ENCODE measurements around the gene GTSF1L.

The GTSF1L gene

DNA sequence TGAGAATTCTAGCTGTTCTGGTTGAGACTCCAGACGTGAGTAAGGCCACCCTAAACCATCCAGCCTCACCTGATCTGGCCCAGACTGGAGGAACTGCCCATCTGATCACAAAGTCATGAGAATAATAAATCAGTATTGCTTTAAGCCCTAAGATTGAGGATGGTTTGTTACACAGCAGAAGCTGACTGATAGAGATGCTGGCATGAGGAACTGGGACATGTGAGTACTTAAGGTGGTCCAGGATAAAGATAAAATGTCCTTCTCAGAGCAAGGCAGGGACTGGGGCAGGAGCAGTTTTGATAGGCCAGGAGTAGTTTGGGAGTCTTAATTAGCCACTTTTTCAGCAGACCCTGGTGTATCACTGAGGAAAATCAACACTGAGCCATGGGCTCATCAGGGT lies 6.8 kb downstream of the GTSF1L start:
- in situ Hi-C loops (cut with HindIII; ENCODE audit: low sequenced_read_pairs), result no loop called here

DNA sequence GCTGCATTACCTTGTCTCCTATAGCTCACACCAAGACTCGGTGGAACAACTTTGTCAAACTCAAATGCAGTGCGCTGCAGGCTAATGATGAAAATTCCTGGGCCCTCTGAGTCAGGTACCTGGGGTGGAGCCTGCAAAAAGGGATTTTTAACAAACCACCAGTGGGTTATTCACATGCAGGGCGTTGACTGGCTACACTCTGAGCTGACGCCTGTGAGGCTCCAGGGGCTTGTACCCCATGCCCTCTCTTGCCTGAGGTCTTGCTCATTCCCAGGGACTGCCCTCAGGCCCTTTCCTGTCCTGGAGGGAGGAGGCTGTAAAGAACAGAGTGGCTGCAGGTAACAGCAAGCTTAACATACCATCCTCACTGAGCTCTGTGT lies 9.2 kb downstream of the GTSF1L start:
- in situ Hi-C loops (cut with HindIII; ENCODE audit: low sequenced_read_pairs), result no loop called here

DNA sequence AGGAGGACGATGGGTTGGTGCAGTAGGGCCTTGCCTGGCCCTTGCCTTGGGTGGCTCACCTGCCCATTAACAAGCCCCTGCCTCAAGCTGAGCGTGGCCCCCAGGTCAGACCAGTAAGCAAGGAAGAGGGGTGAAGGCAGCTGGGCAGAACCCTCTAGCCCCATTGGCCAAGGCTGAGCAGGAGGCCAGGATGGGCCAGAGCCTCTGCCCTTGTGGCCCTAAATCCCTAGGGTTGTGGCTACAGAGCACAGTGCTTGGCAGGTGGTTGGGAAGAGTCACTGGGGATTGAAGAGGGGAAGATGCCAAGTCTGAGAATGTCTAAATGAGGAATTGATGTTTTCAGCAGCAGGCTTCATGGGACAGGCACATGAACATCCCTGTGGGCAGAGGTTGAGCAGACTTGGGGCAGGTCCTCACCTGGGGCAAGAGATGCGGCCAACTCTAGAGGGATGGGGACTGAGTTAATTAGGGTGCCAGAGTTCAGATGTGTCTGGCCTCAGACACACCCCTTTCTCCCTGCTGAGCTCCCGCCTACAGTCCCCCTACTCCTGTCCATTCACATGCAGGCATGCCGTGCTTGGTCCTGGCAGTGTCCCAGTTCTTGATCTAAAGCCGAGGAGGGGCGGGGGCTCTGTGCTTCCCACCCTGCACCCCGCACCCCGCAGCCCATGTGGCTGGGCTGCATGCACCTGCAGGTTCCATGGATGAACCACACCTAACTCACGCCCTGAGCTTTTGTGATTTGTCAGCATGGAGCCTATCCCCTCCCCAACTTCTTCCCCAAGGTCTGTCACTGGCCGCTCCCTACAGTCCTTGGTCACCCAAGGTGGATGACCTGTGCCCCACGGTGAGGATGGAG lies 9.8 kb downstream of the GTSF1L start:
- in situ Hi-C loops (cut with HindIII; ENCODE audit: low sequenced_read_pairs), result no loop called here

DNA sequence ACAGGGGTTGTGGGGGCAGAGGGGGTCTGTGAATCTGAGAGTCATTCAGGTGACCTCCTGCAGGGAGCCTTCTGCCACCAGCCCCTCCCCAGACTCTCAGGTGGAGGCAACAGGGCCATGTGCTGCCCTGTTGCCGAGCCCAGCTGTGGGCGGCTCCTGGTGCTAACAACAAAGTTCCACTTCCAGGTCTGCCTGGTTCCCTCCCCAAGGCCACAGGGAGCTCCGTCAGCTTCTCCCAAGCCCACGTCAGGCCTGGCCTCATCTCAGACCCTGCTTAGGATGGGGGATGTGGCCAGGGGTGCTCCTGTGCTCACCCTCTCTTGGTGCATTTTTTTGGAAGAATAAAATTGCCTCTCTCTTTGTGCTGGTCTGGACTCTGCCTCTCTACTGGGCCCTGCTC lies 10.7 kb downstream of the GTSF1L start:
- in situ Hi-C loops (cut with HindIII; ENCODE audit: low sequenced_read_pairs), result no loop called here

DNA sequence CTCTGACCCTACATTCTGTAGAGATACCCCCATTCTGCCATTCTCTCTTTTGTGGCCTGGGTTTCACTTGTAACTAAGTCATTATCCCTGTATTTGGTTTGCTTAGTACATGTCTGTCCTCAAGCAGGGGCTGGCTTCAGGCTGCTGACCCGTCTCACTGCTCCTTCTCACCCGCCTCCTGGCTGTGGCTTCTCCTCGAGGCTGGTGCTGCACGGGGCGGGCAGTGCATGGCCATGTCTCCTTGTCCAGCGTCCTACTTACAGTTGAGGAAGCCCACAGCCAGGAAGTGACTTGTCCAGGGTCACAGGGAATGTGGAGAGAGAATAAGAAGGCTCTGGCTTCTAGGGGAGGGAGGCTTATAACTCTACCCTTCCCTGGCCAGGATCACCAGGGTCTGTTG lies 11.3 kb downstream of the GTSF1L start:
- in situ Hi-C loops (cut with HindIII; ENCODE audit: low sequenced_read_pairs), result no loop called here

DNA sequence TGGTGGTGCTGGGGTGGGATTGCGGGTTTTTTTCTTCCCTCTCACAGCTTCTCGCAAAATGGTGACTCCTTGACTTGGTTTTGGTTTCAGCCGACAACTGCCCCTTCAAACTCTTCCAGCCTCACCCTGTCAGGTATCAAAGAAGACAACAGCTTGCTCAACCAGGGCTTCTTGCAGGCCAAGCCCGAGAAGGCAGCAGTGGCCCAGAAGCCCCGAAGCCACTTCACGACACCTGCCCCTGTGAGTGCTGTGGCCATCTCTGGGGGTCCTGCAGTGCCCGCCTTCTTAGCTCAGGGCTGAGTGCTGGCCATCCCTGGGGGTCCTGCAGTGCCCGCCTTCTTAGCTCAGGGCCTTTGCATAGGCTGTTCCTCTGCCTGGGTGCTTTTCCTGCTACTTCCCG lies 11.8 kb downstream of the GTSF1L start:
- in situ Hi-C loops (cut with HindIII; ENCODE audit: low sequenced_read_pairs), result no loop called here

DNA sequence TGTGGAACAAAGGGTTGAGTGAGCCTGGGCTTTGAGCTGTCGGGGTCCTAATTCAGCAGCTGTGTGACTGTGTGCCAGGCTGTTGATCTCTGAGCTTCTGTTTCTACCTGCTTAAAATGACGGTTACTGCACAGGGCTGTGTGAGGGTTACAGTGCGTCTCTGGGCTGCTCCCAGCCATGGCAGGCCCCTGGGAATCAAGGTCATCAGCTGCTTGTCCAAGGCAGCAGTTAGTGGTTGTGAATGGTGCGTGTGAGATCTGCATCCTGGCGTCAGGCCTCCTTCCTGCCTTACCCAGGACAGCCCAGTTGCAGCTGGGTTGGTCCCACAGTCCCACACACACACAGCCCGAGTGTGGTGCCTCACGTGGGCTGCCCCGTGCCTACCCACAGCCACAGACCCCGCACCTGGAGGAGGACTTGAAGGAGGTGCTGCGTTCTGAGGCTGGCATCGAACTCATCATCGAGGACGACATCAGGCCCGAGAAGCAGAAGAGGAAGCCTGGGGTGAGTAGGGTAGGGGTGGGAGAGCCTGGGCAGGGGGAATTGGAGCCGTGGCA lies 15.6 kb downstream of the GTSF1L start:
- in situ Hi-C loops (cut with HindIII; ENCODE audit: low sequenced_read_pairs), result no loop called here

DNA sequence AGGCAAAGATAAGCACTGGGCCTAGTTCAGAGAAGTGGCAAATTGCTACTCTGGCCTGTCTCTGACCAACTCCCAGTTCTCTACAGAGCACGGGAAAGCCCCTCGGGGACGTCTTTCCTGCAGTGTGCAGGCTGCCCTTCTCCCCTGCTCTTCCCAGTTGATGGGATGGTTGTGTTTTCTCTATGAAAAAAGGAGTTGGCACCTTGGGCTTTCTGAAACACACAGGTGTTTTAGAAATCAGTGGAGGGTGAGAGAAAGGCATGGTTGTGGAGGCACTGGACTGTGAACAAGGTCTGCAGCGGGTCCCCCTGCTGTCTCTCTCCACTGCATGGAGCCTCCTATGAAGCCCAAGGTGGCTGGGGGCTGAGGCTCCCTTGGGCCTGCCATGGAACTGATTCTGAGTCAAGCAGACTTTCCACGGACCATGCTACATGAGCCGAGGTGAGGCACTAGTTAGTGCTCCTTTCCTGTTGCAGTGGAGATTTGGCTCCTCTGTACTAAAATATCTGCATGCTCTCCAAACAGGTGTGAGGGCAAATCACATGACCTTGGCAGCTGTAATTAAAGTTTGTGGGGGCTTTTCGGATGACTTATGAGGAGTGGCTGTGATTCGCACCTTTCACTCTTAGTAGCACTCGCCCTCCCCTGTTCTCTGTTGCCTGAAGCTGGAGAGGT lies 16.3 kb downstream of the GTSF1L start:
- in situ Hi-C loops (cut with HindIII; ENCODE audit: low sequenced_read_pairs), result no loop called here

DNA sequence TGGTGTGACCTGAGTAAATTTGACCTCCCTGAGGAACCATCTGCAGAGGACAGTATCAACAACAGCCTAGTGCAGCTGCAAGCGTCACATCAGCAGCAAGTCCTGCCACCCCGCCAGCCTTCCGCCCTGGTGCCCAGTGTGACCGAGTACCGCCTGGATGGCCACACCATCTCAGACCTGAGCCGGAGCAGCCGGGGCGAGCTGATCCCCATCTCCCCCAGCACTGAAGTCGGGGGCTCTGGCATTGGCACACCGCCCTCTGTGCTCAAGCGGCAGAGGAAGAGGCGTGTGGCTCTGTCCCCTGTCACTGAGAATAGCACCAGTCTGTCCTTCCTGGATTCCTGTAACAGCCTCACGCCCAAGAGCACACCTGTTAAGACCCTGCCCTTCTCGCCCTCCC lies 24.3 kb downstream of the GTSF1L start:
- in situ Hi-C loops (cut with HindIII; ENCODE audit: low sequenced_read_pairs), result no loop called here

DNA sequence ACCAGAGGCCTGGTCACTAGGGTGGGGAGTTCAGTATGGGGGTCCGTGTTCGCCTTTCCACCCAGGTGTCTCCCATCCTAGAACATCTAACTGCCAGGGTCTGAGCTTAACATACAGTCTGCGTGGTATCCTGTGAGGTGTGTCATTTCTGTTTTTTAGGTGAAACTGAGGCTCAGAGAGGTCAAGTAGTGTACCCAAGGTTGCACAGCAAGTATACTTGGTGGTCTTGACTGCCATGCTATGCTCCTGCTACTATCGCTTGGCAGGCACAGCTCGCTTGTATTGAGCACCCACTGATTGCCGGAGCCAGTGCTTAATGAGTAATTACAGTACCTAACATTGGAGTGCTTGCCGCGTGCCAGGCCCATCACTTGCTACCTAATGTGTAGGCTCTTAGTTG lies 26.2 kb downstream of the GTSF1L start:
- in situ Hi-C loops (cut with HindIII; ENCODE audit: low sequenced_read_pairs), result no loop called here

DNA sequence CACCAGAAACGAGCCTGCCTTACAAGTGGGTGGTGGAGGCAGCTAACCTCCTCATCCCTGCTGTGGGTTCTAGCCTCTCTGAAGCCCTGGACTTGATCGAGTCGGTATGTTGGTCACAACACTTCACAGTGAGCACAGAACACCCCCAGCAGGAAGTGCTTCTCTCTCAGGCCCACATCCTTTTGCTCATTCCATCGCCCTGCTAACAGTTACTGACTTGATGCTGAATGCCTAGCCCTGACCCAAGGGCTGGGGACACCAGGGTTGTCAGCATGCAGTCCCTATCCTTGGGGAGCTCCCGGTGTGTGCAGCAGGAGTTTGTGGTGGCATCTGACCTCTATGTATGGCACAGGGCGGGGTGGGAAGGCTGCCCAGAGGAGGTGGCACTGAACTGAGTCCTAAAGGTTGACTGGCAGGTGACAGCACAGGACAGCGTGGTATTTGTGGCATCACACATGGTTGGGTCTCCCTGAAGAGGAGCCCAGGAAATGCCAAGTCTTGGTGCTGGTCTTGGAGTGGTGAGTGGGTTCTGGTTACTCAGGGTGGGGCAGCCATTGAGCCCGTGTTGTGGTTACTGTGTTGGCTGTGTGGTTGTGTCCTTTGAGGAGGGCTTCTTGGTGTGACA lies 26.7 kb downstream of the GTSF1L start:
- in situ Hi-C loops (cut with HindIII; ENCODE audit: low sequenced_read_pairs), result no loop called here

DNA sequence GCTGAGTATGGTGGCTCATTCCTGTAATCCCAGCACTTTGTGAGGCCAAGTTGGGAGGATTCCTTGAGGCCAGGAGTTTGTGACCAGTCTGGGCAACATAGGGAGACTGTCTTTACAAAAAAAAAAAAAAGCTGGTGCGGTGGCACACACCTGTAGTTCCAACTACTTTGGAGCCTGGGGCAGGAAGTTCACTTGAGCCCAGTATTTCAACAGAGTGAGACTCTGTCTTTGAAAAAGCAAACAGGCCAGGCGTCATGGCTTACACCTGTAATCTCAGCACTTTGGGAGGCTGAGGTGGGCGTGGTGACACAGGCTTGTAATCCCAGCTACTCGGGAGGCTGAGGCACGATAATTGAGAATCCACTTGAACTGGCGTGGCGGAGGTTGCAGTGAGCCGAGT lies 31.2 kb downstream of the GTSF1L start:
- in situ Hi-C loops (cut with HindIII; ENCODE audit: low sequenced_read_pairs), result no loop called here

DNA sequence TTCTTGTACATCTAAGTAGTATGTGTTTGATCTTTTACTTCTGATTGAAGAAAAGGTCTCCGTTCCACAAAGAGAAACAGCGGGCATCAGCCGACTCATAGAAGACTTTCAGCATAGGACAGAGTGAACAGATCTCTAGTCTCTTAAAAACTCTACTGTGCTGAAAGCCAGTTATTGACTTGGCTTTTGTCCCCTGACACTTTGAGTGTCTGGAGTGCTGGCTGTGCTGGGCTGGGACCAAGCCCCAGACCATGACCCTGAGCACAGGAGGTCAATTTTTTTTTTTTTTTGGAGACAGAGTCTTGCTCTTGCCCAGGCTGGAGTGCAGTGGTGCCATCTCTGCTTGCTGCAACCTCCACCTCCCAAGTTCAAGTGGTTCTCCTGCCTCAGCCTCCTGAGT lies 32.0 kb downstream of the GTSF1L start:
- in situ Hi-C loops (cut with HindIII; ENCODE audit: low sequenced_read_pairs), result no loop called here

DNA sequence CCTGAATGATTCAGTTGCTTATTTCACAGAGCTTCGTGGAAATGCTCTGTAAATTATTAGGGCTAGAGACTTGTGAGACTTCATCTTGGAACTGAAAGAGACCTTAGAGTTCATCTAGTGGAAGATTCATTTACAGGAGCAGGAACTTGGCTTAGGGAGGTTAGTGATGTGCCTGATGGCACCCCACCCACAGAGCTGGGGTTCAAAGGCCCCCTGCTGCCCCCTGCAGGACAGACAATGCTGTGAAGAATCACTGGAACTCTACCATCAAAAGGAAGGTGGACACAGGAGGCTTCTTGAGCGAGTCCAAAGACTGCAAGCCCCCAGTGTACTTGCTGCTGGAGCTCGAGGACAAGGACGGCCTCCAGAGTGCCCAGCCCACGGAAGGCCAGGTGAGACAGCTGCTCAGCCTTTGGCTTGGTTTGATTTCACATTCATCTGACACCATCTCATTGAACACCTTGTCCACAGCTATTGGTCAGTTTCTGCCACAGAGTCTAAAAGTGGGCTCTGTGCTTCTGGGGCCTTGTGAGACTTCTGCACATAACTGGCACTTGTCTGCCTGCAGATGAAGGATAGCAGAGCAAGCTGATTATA lies 34.8 kb downstream of the GTSF1L start:
- in situ Hi-C loops (cut with HindIII; ENCODE audit: low sequenced_read_pairs), result no loop called here

DNA sequence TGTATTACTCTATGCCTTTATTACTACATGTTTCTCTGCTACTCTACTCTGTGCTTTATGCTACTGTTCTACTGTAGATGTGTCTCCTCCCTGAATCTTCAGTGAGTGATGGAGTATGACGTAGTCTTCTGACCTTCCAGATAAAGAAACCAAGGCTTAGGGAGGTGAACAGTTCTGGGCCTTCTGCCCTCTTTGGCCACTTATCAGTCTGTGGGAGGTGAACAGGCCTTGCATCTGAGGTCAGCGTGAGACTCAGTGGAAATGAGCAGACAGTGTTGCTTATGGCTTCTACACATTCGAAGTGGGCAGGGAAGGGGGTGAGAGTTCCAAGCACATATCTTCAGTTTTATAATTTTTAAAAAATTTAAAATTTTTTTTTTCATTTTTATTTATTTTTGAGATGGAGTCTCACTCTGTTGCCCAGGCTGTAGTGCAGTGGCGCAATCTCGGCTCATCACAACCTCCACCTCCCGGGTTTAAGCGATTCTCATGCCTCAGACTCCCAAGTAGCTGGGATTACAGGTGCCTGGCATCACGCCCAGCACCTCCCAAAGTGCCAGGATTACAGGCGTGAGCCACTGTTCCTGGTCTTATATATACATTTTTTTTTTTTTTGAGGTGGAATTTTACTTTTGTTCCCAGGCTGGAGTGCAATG lies 35.7 kb downstream of the GTSF1L start:
- in situ Hi-C loops (cut with HindIII; ENCODE audit: low sequenced_read_pairs), result no loop called here

DNA sequence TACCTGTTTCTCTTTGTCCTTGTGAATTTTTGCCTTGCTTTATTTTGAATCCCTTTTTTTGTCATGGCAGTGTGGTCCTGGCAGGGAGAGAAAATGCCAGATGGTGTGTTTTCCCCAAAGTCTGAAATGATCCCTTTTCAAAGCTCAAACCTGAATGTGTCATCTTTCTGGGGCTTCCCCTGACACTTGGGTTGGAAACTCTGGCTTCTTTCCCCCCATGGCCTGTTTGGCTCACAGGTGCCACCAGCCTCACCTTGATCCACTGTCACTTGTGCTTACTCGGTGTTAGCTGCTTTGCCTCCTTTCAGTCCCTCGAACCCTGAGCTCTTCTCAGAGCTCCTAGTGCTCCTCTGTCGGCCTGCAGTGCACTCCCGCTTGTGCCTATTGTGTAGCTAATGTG lies 37.6 kb downstream of the GTSF1L start:
- in situ Hi-C loops (cut with HindIII; ENCODE audit: low sequenced_read_pairs), result no loop called here

DNA sequence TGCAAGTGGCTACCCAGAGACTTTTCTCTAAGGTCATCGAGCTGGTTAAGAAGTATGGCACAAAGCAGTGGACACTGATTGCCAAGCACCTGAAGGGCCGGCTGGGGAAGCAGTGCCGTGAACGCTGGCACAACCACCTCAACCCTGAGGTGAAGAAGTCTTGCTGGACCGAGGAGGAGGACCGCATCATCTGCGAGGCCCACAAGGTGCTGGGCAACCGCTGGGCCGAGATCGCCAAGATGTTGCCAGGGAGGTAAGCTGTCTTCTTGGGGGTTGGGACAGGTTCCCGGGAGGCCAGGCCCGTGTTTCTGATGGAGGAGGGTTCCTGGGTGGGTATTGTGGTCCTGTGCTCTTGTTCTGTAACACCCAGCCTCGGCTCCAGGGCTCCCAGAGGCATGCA lies 40.0 kb downstream of the GTSF1L start:
- in situ Hi-C loops (cut with HindIII; ENCODE audit: low sequenced_read_pairs), result no loop called here

DNA sequence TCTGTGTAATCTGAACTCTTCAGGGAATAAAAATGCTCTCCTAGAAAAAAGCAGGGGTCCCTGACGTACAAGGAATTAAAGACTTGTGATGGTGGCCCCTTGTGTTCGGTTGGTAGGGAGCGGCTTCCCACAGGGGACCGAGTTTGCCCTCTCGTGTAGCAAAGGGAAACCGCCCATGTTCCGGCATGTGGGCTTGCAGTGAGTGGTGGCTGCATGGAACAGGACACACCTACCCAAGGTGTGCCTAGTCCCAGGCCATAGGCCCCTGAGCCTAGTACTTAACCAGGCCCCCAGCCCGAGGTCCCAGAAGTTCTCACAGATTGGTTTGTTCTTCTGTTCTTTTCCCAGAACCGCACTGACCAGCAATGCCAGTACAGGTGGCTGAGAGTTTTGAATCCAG lies 44.4 kb downstream of the GTSF1L start:
- in situ Hi-C loops (cut with HindIII; ENCODE audit: low sequenced_read_pairs), result no loop called here

DNA sequence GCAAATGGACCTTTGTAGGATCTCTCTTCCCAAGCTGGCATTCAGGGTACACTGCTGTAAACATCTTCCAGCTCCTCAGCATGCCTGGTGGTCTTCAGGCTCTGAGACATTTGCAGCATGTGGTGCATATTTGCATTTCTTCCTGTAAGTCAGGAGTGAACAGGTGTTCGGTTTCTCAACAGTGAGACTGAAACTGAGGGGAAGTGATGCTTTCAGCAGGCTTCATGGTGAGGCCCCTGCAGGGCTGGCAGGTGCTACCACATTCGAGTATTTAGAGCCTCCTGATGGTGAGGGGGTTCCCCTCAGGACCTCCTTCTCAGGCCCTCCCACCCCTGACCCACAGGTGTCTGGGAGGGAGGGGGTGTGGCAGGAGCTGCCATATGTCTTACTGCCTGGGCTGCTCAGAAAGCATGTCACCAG lies 44.8 kb downstream of the GTSF1L start:
- in situ Hi-C loops (cut with HindIII; ENCODE audit: low sequenced_read_pairs), result no loop called here

DNA sequence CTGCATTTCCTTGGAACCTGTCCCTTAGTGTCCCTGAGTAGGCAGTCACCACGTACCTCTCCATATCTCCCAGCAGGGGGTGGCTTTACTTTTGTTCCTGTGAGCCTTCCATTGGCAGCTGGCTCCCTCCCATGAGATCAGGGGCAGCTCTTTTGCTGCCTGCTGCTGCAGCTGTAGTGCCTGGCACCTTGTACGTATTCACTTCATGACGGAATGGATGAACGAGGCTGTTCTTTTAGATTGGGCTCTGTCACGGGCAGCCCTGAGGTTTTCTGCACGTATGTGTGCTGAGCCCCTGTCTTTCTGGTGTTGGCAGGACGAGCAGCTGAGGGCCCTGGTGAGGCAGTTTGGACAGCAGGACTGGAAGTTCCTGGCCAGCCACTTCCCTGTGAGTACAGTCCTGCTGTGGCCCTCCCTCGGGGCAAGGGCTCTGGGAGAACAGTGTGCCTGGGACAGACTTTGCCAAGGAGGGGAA lies 45.3 kb downstream of the GTSF1L start:
- in situ Hi-C loops (cut with HindIII; ENCODE audit: low sequenced_read_pairs), result no loop called here

DNA sequence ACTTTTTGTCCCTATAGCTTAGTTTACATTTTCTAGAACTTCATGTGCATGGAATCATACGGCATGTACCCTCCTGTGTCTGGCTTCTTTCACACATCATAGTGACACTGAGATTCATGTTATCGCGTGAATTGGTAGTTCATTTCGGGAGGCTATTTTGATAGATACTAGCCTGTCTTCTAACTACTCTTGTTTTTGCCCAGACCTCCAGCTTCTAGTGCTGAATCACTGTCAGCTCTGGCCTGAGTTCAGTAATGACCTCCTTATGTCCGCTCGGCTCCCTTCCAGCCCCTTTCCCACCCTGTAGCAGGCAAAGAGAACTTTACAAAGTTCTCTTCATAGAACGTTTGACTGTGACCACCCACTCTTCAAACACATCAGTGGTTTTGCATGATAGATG lies 45.8 kb downstream of the GTSF1L start:
- in situ Hi-C loops (cut with HindIII; ENCODE audit: low sequenced_read_pairs), result no loop called here

Data from endothelial cell of hepatic sinusoid (primary cell).